GM12872 (cell line): ENCODE measurements around the gene RANBP17.
A peak's percentile ranks its signal among the peaks of the same experiment; 100 is the strongest.

Experiments used
- CTCF ChIP-seq: IDR thresholded peaks from 3 replicates; pipeline ENCODE4 v1.5.1; 2011; ENCODE audit warnings: low read depth, mild to moderate bottlenecking, low read length, moderate library complexity; ENCODE audit not compliant: insufficient read depth

Gene RANBP17

GRCh38 chr5:171330021-171330420 lies 468.2 kb downstream of the RANBP17 start:
- no peak for TF ChIP-seq CTCF

- no peak for TF ChIP-seq CTCF
These were observed 473.8 kb downstream of the RANBP17 start for GRCh38 chr5:171335616-171336015.

- peak; percentile 56 for TF ChIP-seq CTCF
These were observed 474.8 kb downstream of the RANBP17 start for GRCh38 chr5:171336521-171337209.

GRCh38 chr5:171337210-171337569 lies 475.4 kb downstream of the RANBP17 start:
- TF ChIP-seq CTCF: no peak

- TF ChIP-seq CTCF: no peak
These were observed 478.2 kb downstream of the RANBP17 start for GRCh38 chr5:171340042-171340441.

GRCh38 chr5:171340491-171340890 lies 478.7 kb downstream of the RANBP17 start:
- TF ChIP-seq CTCF: no peak

GRCh38 chr5:171342362-171343111 lies 480.7 kb downstream of the RANBP17 start:
- TF ChIP-seq CTCF: peak; percentile 62
